ENCODE measurements around the gene CRB1.
"Not testable (repeated sequence)": the region's sequence is repeated elsewhere in the genome, so short reads cannot be mapped to it uniquely, and the experiment has no call there.

CRB1 gene

DNA sequence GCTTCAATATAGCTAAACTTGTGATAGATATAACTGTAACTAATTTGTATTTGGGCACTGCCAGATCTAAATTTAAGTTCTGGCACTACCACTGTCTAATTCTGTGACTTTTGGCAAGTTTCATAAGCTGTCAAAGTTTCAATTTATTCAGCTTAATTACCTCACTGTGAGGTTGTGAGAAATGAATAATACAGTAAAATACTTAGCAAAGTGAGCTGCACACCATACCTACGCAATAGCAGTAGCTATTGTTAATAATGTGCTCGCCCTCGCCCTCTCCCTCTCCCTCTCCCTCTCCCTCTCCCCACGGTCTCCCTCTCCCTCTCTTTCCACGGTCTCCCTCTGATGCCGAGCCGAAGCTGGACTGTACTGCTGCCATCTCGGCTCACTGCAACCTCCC lies 136.7 kb downstream of the CRB1 start:
- H3K9me3 ChIP-seq (ENCODE audit: control insufficient read depth, low read length); H3K36me3 ChIP-seq (ENCODE audit: control insufficient read depth, insufficient read depth, low read length); H3K4me1 ChIP-seq (ENCODE audit: control insufficient read depth, insufficient read depth, low read length, poor library complexity, severe bottlenecking); H3K4me3 ChIP-seq (ENCODE audit: insufficient read depth, low read depth, low read length, poor library complexity, severe bottlenecking); DNase-seq; H3K27me3 ChIP-seq (replicated peaks; ENCODE audit: control insufficient read depth, insufficient read depth, low read length, poor library complexity, severe bottlenecking); H3K27ac ChIP-seq (ENCODE audit: insufficient read depth, low read length, poor library complexity, severe bottlenecking): not testable (repeated sequence)

- not testable (repeated sequence) for H3K27me3 ChIP-seq (replicated peaks; ENCODE audit: control insufficient read depth, insufficient read depth, low read length, poor library complexity, severe bottlenecking); H3K36me3 ChIP-seq (ENCODE audit: control insufficient read depth, insufficient read depth, low read length); H3K27ac ChIP-seq (ENCODE audit: insufficient read depth, low read length, poor library complexity, severe bottlenecking); H3K4me1 ChIP-seq (ENCODE audit: control insufficient read depth, insufficient read depth, low read length, poor library complexity, severe bottlenecking); H3K9me3 ChIP-seq (ENCODE audit: control insufficient read depth, low read length); H3K4me3 ChIP-seq (ENCODE audit: insufficient read depth, low read depth, low read length, poor library complexity, severe bottlenecking); DNase-seq
Observed at GRCh38 chr1:197405614-197406013, 137.6 kb downstream of the CRB1 start.

DNA sequence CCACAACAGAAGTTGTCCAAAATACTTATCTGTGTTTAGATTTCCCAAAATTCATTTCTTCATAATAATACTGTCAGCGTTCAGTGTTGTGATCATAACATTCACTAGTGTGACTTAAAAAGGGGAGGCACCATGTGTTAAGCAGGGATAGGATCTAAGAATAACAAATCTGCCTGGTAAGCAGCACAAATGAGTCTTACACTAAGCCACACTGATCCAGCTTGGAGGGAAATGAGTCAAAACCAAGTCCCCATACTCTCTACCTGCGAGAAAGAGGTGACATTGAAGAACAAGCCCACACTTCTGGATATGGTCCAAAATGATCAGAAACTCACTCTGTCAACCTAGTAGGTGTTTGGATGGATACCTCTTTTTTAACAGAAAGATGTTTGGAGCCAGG lies 145.5 kb downstream of the CRB1 start:
- no peaks in the 10 kb centered on the region for H3K9me3 ChIP-seq (ENCODE audit: control insufficient read depth, low read length)
- H3K27me3 ChIP-seq (replicated peaks; ENCODE audit: control insufficient read depth, insufficient read depth, low read length, poor library complexity, severe bottlenecking) = no peaks in the 10 kb centered on the region
- H3K4me1 ChIP-seq (ENCODE audit: control insufficient read depth, insufficient read depth, low read length, poor library complexity, severe bottlenecking) = no peaks in the 10 kb centered on the region
- H3K27ac ChIP-seq (ENCODE audit: insufficient read depth, low read length, poor library complexity, severe bottlenecking) = no peak overlapping the region
- H3K36me3 ChIP-seq (ENCODE audit: control insufficient read depth, insufficient read depth, low read length) = no peaks in the 10 kb centered on the region
- no peak overlapping the region for H3K4me3 ChIP-seq (ENCODE audit: insufficient read depth, low read depth, low read length, poor library complexity, severe bottlenecking)
- DNase-seq = no peak

DNA sequence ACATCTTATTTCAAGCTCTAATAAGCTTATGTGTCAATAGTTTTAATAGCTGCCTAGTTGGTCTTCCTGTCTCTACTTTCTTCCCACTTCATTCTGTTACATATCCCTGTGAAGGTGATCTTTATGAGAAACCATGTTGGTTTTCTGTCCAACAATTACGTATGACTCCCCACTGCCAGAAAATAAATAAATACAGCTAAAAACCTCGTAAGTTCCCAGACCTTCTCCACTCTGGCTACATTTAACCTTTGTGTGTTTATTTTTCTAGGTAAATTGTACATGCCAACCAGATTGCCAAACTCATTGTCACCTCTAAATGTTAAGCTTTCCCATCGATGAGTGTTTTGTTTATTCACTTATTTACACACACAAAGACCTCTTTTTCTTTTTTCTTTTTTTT lies 147.2 kb downstream of the CRB1 start:
- H3K4me1 ChIP-seq (ENCODE audit: control insufficient read depth, insufficient read depth, low read length, poor library complexity, severe bottlenecking) = no peaks in the 10 kb centered on the region
- H3K27ac ChIP-seq (ENCODE audit: insufficient read depth, low read length, poor library complexity, severe bottlenecking) = no peak overlapping the region
- DNase-seq = no peak

GRCh38 chr1:197418693-197419092 lies 150.6 kb downstream of the CRB1 start:
- Histone ChIP-seq H3K4me3 (ENCODE audit: insufficient read depth, low read depth, low read length, poor library complexity, severe bottlenecking) (no peak overlapping the region), H3K4me1 (ENCODE audit: control insufficient read depth, insufficient read depth, low read length, poor library complexity, severe bottlenecking) (no peaks in the 10 kb centered on the region), H3K27ac (ENCODE audit: insufficient read depth, low read length, poor library complexity, severe bottlenecking) (no peak overlapping the region), H3K9me3 (ENCODE audit: control insufficient read depth, low read length) (no peaks in the 10 kb centered on the region), H3K36me3 (ENCODE audit: control insufficient read depth, insufficient read depth, low read length) (no peaks in the 10 kb centered on the region), H3K27me3 (replicated peaks; ENCODE audit: control insufficient read depth, insufficient read depth, low read length, poor library complexity, severe bottlenecking) (no peaks in the 10 kb centered on the region)
- no peak for DNase-seq

More for the DNA sequence above, 147.2 kb downstream of the CRB1 start:
- Histone ChIP-seq H3K4me3 (ENCODE audit: insufficient read depth, low read depth, low read length, poor library complexity, severe bottlenecking) (no peak overlapping the region), H3K27me3 (replicated peaks; ENCODE audit: control insufficient read depth, insufficient read depth, low read length, poor library complexity, severe bottlenecking) (no peaks in the 10 kb centered on the region), H3K36me3 (ENCODE audit: control insufficient read depth, insufficient read depth, low read length) (no peaks in the 10 kb centered on the region), H3K9me3 (ENCODE audit: control insufficient read depth, low read length) (no peaks in the 10 kb centered on the region)

DNA sequence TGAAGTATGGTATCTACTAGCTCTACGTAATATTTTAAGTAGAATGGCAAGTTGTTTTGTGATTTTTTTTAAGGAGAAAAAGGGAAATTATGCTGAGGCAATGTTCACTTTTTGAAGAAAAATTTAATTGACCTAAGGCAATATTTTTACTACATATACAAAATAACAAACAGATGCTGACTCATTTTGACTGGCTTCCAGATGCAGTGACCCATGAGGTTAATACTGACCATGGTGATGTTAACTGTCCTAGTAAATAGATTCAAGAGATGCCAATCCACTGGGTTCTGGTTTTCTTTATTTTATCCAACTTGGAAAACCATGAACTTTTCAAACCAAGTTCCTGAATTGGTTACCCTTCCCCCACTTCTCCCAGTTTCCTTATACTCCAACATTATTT lies 154.9 kb downstream of the CRB1 start:
- H3K9me3 ChIP-seq (ENCODE audit: control insufficient read depth, low read length) = no peaks in the 10 kb centered on the region
- no peak overlapping the region for H3K4me3 ChIP-seq (ENCODE audit: insufficient read depth, low read depth, low read length, poor library complexity, severe bottlenecking)
- no peak for DNase-seq
- H3K4me1 ChIP-seq (ENCODE audit: control insufficient read depth, insufficient read depth, low read length, poor library complexity, severe bottlenecking) = no peaks in the 10 kb centered on the region
- H3K27me3 ChIP-seq (replicated peaks; ENCODE audit: control insufficient read depth, insufficient read depth, low read length, poor library complexity, severe bottlenecking) = no peaks in the 10 kb centered on the region
- H3K36me3 ChIP-seq (ENCODE audit: control insufficient read depth, insufficient read depth, low read length) = no peaks in the 10 kb centered on the region
- H3K27ac ChIP-seq (ENCODE audit: insufficient read depth, low read length, poor library complexity, severe bottlenecking) = no peak overlapping the region

DNA sequence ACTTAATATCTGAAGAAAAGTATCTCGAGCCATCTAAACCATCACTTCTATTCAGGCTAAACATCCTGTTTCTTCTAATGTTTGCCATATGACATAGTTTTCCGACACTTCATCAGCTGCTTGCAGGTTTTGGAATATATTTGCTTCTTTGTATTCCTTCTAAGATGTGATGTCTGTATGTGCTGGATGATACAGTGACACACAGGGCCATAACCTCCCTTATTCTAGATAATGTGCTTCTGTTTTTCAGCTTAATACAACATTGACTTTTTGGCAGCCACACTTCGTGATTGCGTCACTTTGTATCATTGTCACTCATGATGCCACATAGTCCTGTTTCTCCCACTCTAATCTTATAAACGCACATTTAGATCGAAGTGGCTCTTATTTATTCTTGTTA lies 156.3 kb downstream of the CRB1 start:
- H3K27ac ChIP-seq (ENCODE audit: insufficient read depth, low read length, poor library complexity, severe bottlenecking) = no peak overlapping the region
- no peak for DNase-seq
- no peak overlapping the region for H3K4me3 ChIP-seq (ENCODE audit: insufficient read depth, low read depth, low read length, poor library complexity, severe bottlenecking)
- no peaks in the 10 kb centered on the region for H3K36me3 ChIP-seq (ENCODE audit: control insufficient read depth, insufficient read depth, low read length)
- no peaks in the 10 kb centered on the region for H3K9me3 ChIP-seq (ENCODE audit: control insufficient read depth, low read length)
- H3K27me3 ChIP-seq (replicated peaks; ENCODE audit: control insufficient read depth, insufficient read depth, low read length, poor library complexity, severe bottlenecking) = no peaks in the 10 kb centered on the region
- no peaks in the 10 kb centered on the region for H3K4me1 ChIP-seq (ENCODE audit: control insufficient read depth, insufficient read depth, low read length, poor library complexity, severe bottlenecking)

- H3K36me3 ChIP-seq (ENCODE audit: control insufficient read depth, insufficient read depth, low read length) = no peaks in the 10 kb centered on the region
- no peaks in the 10 kb centered on the region for H3K9me3 ChIP-seq (ENCODE audit: control insufficient read depth, low read length)
- H3K4me3 ChIP-seq (ENCODE audit: insufficient read depth, low read depth, low read length, poor library complexity, severe bottlenecking) = no peak overlapping the region
- no peaks in the 10 kb centered on the region for H3K4me1 ChIP-seq (ENCODE audit: control insufficient read depth, insufficient read depth, low read length, poor library complexity, severe bottlenecking)
- no peaks in the 10 kb centered on the region for H3K27me3 ChIP-seq (replicated peaks; ENCODE audit: control insufficient read depth, insufficient read depth, low read length, poor library complexity, severe bottlenecking)
- no peak for DNase-seq
- no peak overlapping the region for H3K27ac ChIP-seq (ENCODE audit: insufficient read depth, low read length, poor library complexity, severe bottlenecking)
Observed at GRCh38 chr1:197429372-197429771, 161.3 kb downstream of the CRB1 start.

- Histone ChIP-seq H3K36me3 (ENCODE audit: control insufficient read depth, insufficient read depth, low read length) (no peaks in the 10 kb centered on the region), H3K27me3 (replicated peaks; ENCODE audit: control insufficient read depth, insufficient read depth, low read length, poor library complexity, severe bottlenecking) (no peaks in the 10 kb centered on the region), H3K27ac (ENCODE audit: insufficient read depth, low read length, poor library complexity, severe bottlenecking) (no peak overlapping the region), H3K4me3 (ENCODE audit: insufficient read depth, low read depth, low read length, poor library complexity, severe bottlenecking) (no peak overlapping the region), H3K4me1 (ENCODE audit: control insufficient read depth, insufficient read depth, low read length, poor library complexity, severe bottlenecking) (no peaks in the 10 kb centered on the region), H3K9me3 (ENCODE audit: control insufficient read depth, low read length) (no peaks in the 10 kb centered on the region)
- DNase-seq = no peak
Observed at GRCh38 chr1:197435224-197435623, 167.2 kb downstream of the CRB1 start.

DNA sequence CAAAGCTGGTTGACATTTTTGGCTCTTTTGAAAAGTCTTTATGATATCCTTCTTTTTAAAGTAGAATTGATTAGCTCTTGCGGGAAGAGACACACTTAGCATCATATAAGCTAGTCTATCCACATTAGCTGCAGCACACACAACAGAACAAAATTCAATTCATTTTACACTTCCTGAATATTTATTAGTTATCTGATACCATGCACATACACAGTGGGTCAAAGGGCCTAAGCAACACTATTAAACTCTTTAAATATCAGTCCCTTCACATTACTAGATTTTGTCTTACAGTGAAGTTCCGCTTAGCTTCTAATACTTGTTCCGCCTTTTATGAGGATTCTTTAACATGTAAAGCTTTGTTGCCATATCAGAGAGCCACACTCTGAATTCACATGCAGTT lies 169.5 kb downstream of the CRB1 start:
- H3K27me3 ChIP-seq (replicated peaks; ENCODE audit: control insufficient read depth, insufficient read depth, low read length, poor library complexity, severe bottlenecking) = no peaks in the 10 kb centered on the region
- H3K36me3 ChIP-seq (ENCODE audit: control insufficient read depth, insufficient read depth, low read length) = no peaks in the 10 kb centered on the region
- DNase-seq = no peak
- H3K4me3 ChIP-seq (ENCODE audit: insufficient read depth, low read depth, low read length, poor library complexity, severe bottlenecking) = no peak overlapping the region
- no peak overlapping the region for H3K27ac ChIP-seq (ENCODE audit: insufficient read depth, low read length, poor library complexity, severe bottlenecking)
- H3K9me3 ChIP-seq (ENCODE audit: control insufficient read depth, low read length) = no peaks in the 10 kb centered on the region
- no peaks in the 10 kb centered on the region for H3K4me1 ChIP-seq (ENCODE audit: control insufficient read depth, insufficient read depth, low read length, poor library complexity, severe bottlenecking)
